Stimulated activated CD8-positive, alpha-beta memory T cell treated with anti-CD3 and anti-CD28 coated beads, Interleukin-7, amount 100 ng/mL, for 24 hours (primary cell): ENCODE data around the gene ETV1.
A peak's percentile ranks its signal among the peaks of the same experiment; 100 is the strongest.

Source experiments
- DNase-seq: peaks from one replicate; pipeline ENCODE4 v3.0.0-alpha.2; 2020; ENCODE audit warnings: low read depth

The ETV1 gene

GRCh38 chr7:13879143-13879542 is 110.3 kb downstream of the ETV1 start:
- no peak for DNase-seq

GRCh38 chr7:13878154-13878553 is 111.3 kb downstream of the ETV1 start:
- no peak for DNase-seq

GRCh38 chr7:13875496-13876074 is 113.9 kb downstream of the ETV1 start:
- no peak for DNase-seq

- DNase-seq, result no peak
These were observed 114.7 kb downstream of the ETV1 start for GRCh38 chr7:13874783-13875182.

GRCh38 chr7:13872709-13873108 is 116.8 kb downstream of the ETV1 start:
- DNase-seq, result no peak

GRCh38 chr7:13871008-13871407 is 118.5 kb downstream of the ETV1 start:
- DNase-seq, result no peak

GRCh38 chr7:13860734-13861133 is 128.7 kb downstream of the ETV1 start:
- DNase-seq, result no peak

- DNase-seq, result no peak
These were observed 133.5 kb downstream of the ETV1 start for GRCh38 chr7:13856012-13856411.

- no peak for DNase-seq
These were observed 137.0 kb downstream of the ETV1 start for GRCh38 chr7:13852281-13852968.

GRCh38 chr7:13851736-13852135 is 137.7 kb downstream of the ETV1 start:
- no peak for DNase-seq

GRCh38 chr7:13850185-13850752 is 139.2 kb downstream of the ETV1 start:
- peak; percentile 8 for DNase-seq

- DNase-seq, result no peak
These were observed 140.1 kb downstream of the ETV1 start for GRCh38 chr7:13849163-13849892.

GRCh38 chr7:13848681-13849131 is 140.8 kb downstream of the ETV1 start:
- DNase-seq, result no peak

- no peak for DNase-seq
These were observed 143.1 kb downstream of the ETV1 start for GRCh38 chr7:13846386-13846785.

- no peak for DNase-seq
These were observed 143.9 kb downstream of the ETV1 start for GRCh38 chr7:13845601-13846000.

GRCh38 chr7:13844954-13845353 is 144.5 kb downstream of the ETV1 start:
- no peak for DNase-seq

GRCh38 chr7:13841284-13841683 is 148.2 kb downstream of the ETV1 start:
- no peak for DNase-seq
